Measurements from ENCODE around the gene ANAPC13. TPM values are rescaled to one million over a fixed set of nuclear protein-coding genes. Genes with fewer than 3 reads are reported as not detected.

The ANAPC13 gene
- total and polyA plus RNA-seq, 10 of the 15 experiments (the other 5 are each of a cell fraction or from before 2014, with no cell fraction given): 34.9 to 139 (median 83.0) TPM

- TF ChIP-seq, protein P1, sequence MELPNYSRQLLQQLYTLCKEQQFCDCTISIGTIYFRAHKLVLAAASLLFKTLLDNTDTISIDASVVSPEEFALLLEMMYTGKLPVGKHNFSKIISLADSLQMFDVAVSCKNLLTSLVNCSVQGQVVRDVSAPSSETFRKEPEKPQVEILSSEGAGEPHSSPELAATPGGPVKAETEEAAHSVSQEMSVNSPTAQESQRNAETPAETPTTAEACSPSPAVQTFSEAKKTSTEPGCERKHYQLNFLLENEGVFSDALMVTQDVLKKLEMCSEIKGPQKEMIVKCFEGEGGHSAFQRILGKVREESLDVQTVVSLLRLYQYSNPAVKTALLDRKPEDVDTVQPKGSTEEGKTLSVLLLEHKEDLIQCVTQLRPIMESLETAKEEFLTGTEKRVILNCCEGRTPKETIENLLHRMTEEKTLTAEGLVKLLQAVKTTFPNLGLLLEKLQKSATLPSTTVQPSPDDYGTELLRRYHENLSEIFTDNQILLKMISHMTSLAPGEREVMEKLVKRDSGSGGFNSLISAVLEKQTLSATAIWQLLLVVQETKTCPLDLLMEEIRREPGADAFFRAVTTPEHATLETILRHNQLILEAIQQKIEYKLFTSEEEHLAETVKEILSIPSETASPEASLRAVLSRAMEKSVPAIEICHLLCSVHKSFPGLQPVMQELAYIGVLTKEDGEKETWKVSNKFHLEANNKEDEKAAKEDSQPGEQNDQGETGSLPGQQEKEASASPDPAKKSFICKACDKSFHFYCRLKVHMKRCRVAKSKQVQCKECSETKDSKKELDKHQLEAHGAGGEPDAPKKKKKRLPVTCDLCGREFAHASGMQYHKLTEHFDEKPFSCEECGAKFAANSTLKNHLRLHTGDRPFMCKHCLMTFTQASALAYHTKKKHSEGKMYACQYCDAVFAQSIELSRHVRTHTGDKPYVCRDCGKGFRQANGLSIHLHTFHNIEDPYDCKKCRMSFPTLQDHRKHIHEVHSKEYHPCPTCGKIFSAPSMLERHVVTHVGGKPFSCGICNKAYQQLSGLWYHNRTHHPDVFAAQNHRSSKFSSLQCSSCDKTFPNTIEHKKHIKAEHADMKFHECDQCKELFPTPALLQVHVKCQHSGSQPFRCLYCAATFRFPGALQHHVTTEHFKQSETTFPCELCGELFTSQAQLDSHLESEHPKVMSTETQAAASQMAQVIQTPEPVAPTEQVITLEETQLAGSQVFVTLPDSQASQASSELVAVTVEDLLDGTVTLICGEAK (IDR thresholded peaks at IDR 0.05; ENCODE audit: borderline replicate concordance): no peak
- TF ChIP-seq JUNB (IDR thresholded peaks at IDR 0.05) (no peak), RAD51 (IDR thresholded peaks at IDR 0.05) (no peak), YBX1 (IDR thresholded peaks at IDR 0.05) (no peak), CHD4 (IDR thresholded peaks at IDR 0.05) (no peak)
Measured at GRCh38 chr3:134460965-134461364, 24.8 kb downstream of the ANAPC13 start (continued).

- no peak for ATAC-seq
Measured at GRCh38 chr3:134459562-134459961, 26.2 kb downstream of the ANAPC13 start.

More at GRCh38 chr3:134459562-134459961, 26.2 kb downstream of the ANAPC13 start:
- no peak overlapping the region for H2AFZ ChIP-seq (ENCODE audit: control insufficient read depth, low read depth, low read length)
- SMC1A ChIA-PET (ENCODE audit: uncharacterized antibody, unreplicated experiment): interaction anchor here (0.9 kb wide), 1 partner anchor 14 kb away, joined by 3 read pairs; no protein-coding TSS in a partner anchor
- H3K36me3 ChIP-seq (ENCODE audit: control insufficient read depth in 2 of 2, insufficient read depth in 2 of 2, low read length in 1 of 2): no peaks in the 10 kb centered on the region
- no peak overlapping the region for H3K9ac ChIP-seq (ENCODE audit: control insufficient read depth, insufficient read depth, low read length)
- RAD21 ChIA-PET (ENCODE audit: unreplicated experiment): interaction anchor here (0.5 kb wide), 1 partner anchor 236 kb away, joined by 3 read pairs; no protein-coding TSS in a partner anchor
- H3K9me3 ChIP-seq (replicated peaks; ENCODE audit: control insufficient read depth, insufficient read depth, low read length): no peaks in the 10 kb centered on the region
- no peak overlapping the region for H3K27ac ChIP-seq (ENCODE audit: control insufficient read depth, insufficient read depth)
- CTCF ChIA-PET: interaction anchor here (0.6 to 0.7 kb wide), 2 partner anchors 14 to 342 kb away, joined by 3 read pairs; no protein-coding TSS in a partner anchor
- no peak overlapping the region for H3K4me2 ChIP-seq (ENCODE audit: control insufficient read depth, insufficient read depth)
- H3K4me3 ChIP-seq: no peak overlapping the region
- no peaks in the 10 kb centered on the region for H4K20me1 ChIP-seq (ENCODE audit: control insufficient read depth, insufficient read depth)
- in situ Hi-C loops (cut with MboI) (no loop called here), intact Hi-C loops (cut with micrococcal nuclease; ENCODE audit: unreplicated experiment) (no loop called here)
- DNase-seq (ENCODE audit: low read depth, low spot score): no peak
- BruUV-seq (replicated peaks): no TSS peak
- H3K27me3 ChIP-seq (replicated peaks in 1 of 2; ENCODE audit: control insufficient read depth in 2 of 2, insufficient read depth in 2 of 2, low read length in 1 of 2): peaks cover 0 to 10% of the 10 kb centered on the region in 2 experiments; a peak in 3 of 4 replicates
- no peaks in the 10 kb centered on the region for H3K79me2 ChIP-seq (ENCODE audit: control insufficient read depth, insufficient read depth, low read length)
- TF ChIP-seq, protein P2, sequence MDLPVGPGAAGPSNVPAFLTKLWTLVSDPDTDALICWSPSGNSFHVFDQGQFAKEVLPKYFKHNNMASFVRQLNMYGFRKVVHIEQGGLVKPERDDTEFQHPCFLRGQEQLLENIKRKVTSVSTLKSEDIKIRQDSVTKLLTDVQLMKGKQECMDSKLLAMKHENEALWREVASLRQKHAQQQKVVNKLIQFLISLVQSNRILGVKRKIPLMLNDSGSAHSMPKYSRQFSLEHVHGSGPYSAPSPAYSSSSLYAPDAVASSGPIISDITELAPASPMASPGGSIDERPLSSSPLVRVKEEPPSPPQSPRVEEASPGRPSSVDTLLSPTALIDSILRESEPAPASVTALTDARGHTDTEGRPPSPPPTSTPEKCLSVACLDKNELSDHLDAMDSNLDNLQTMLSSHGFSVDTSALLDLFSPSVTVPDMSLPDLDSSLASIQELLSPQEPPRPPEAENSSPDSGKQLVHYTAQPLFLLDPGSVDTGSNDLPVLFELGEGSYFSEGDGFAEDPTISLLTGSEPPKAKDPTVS (IDR thresholded peaks at IDR 0.05; ENCODE audit: low read depth, low read length): no peak
- TF ChIP-seq ZNF207 (IDR thresholded peaks at IDR 0.05; ENCODE audit: borderline replicate concordance): no peak
- no peak for TF ChIP-seq ZSCAN29 (IDR thresholded peaks at IDR 0.05)
- no peak for TF ChIP-seq FOS (IDR thresholded peaks at IDR 0.05; ENCODE audit: borderline replicate concordance, extremely low read depth, insufficient read length)
- no peak for TF ChIP-seq MYC (IDR thresholded peaks at IDR 0.05; ENCODE audit: insufficient read depth, insufficient read length, insufficient replicate concordance, low read length, severe bottlenecking)
- TF ChIP-seq ASH2L (IDR thresholded peaks at IDR 0.05; ENCODE audit: borderline replicate concordance, low read depth): no peak
- no peaks in the 10 kb centered on the region for H3K4me1 ChIP-seq (ENCODE audit: control insufficient read depth, insufficient read depth, low read length)
- 32% methylated on average over 4 of the region's 4 CpGs for WGBS (ENCODE audit: insufficient coverage, insufficient replicate concordance, low lambda C conversion rate, missing lambda C conversion rate)
- POLR2A ChIA-PET: interaction anchor here (0.7 kb wide), 1 partner anchor 21 kb away, joined by 4 read pairs; no protein-coding TSS in a partner anchor
- no peak for FAIRE-seq
